ENCODE measurements around the gene LRP1B. TPM values are rescaled to one million over a fixed set of nuclear protein-coding genes. Genes with fewer than 3 reads are reported as not detected.

The LRP1B gene
- polyA plus RNA-seq, 12 donors, result 2.1 to 3.6 (median 3.0) TPM; not detected in 2

- no peak for DNase-seq
Observed at GRCh38 chr2:141151611-141152286, 979.1 kb downstream of the LRP1B start.

DNA sequence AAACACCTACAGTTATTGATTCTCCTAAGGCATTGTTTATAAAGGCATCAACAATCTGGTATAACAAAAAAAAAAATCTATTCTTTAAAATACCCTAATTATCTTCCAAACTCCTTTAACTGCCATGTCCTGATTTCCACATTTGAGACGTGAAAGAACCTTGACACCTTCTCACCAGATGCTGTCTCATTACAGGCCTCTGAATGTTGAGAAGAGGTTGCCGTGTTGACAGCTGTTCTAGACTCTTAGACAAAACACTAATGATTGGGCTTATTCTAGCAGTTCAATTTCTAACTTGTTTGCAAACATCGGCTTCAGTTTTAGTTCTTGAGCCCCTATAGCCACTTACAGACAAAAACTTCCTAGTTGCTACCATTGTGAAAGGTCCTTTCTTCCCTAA is 988.8 kb downstream of the LRP1B start:
- DNase-seq, result no peak

GRCh38 chr2:141137122-141137693 is 993.6 kb downstream of the LRP1B start:
- DNase-seq, result no peak

DNA sequence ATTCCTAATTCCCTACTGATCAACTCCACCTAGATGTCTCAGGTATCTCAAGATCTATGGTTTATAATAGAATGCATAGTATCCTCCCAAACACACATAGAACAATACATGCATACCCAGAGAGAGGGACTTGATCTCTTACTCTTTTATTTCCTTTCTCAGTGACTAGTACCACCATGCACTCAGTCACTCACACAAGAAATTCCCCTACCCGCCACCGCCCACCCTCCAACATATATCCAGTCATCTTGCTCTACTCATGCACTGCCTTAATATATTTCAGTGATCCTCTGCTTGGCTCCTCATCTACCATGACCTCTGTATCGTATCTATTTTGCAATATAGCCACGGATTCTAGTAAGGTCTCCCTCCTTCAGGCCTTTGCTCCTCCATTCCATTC is 996.9 kb downstream of the LRP1B start:
- no peak for DNase-seq

DNA sequence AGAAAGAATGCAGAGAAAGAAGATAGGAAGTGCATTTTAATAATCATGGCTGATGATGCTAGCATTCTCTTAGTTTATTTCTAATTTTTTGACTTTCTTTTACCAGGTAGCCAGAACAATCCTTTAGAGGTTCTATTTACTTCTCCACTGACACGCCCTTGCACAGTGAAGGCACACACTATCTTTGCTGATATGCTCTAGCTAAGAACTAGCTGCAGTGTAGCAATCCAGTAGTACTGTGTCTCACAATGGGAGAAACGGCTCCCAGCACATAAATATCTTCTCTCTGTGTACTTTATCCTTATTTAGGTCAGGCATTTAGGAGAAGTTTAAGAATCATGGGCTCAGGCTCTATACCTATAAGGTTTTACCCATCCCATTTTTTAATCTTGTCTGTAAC is 1005.4 kb downstream of the LRP1B start:
- no peak for DNase-seq

- DNase-seq, result no peak
Observed at GRCh38 chr2:141118836-141119235, 1012.0 kb downstream of the LRP1B start.

DNA sequence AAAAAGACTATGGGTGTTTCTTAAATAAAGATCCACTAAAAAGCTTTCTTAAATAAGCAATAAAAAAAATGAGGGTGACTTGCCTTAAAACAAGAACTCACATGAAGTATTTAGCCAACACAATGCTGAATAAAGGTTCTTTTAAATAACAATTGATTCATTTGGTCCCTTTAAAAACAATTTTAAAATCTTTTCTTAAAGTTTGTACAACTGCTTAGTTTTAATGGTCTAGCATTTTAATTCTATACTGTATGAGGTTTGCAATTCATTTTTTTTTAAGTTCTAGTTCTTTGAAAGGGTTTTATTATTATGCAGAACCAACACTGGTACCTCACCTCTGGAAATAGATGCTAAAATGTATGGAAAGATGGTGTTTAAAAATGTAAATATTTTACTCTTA is 1017.5 kb downstream of the LRP1B start:
- no peak for DNase-seq

DNA sequence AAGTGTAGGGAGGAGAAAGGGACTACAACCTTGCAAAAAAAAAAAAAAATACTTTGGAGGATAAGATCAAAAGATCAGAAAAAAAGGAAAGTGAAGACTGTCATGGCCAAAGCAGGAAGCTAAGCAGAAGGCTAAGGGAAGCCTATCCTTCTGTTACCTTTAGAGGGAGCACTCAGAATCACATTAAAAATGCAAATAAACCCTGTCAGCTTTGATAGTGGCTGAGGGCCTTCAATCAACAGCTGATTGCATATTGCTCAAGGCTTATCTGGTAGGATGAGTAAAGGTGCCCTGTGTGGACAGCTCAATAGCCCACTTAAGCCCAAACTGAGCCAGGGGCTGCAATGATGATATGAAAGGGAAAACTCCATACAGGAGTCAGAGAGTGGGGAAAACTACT is 1021.2 kb downstream of the LRP1B start:
- DNase-seq, result no peak

DNA sequence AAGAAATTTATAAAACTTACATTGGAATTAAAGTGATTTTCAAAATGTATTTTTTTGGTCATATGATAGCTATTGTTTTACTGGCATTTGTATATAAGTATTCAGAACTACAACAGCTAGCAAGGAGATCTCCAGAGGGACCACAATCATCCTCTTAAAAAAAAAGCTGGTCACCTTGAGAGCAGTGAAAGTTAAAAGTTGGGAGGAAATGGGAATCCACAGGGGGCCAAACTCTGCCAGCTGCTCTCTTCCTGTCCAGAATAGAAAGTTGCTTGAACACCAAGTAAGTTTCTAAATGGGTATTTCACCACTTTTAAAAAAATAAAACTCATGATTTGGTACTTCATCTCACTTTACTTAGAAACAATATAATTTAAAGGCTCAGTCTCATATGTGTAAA is 1025.1 kb downstream of the LRP1B start:
- DNase-seq, result no peak

DNA sequence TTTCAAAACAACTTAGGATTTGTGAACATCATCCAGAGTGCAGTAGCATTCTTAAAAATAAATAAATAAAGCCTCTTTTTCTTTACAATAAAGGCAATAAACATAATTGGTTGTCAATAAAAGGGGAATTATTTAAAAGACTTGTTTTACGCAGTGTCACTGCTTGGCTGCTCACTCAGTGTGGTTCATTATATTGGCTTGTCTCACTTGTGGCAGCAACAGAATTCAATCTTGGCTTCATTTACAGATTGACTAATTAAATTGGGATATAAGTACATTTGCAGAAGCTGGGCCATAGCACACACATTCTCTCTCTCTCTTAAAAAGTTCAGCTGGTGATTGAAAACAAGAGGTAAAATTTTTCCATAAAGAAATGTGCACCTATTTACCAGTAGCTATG is 1027.6 kb downstream of the LRP1B start:
- DNase-seq, result no peak

- DNase-seq, result no peak
Observed at GRCh38 chr2:141079231-141079630, 1051.6 kb downstream of the LRP1B start.

- DNase-seq, result no peak
Observed at GRCh38 chr2:141075753-141076152, 1055.1 kb downstream of the LRP1B start.

DNA sequence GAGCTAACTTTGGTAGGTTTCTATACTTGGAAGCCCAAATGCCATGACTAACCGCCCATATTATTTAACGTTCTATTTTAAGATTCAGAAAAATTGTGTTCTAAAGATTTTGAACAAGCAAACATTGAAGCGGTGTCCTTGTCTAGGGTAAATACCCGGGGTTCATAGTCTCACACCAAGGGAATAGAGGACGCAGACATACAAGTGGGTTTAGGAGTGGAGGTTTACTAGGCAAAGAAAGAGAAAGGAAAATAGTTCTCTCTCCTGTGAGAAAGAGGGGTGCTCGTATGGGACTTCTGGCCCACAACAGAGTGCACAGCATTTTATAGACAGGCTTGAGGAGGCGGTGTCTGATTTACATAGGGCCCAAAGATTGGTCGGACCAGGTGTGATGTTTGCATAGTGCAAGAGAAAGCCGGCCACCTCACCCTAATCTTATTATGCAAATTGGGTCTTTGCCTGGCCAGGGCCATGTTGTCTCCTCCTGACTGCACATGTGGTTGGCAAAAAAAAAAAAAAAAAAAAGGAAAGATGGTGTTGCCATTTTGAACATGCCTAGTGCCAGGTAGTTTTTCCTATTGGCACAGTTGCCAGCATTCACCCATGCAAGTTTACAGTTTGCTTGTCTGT is 1062.6 kb downstream of the LRP1B start:
- no peak for DNase-seq

DNA sequence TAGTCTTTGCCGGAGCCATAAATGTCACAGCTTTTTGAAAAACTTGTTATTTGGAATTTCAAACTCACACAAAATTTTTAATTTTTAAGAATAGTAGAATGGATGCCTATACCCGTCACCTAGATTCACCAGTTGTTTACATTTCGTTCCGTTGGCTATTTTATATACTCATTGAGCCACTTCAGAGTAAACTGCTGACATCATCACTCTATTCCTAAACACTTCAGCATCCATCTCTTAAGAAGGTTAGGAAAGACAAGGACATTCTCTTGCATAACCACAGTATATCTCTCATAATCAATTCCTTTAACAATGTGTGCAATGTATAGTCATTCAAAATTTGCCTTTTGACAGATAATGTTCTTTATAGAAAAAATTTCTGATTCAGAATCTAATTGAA is 1065.8 kb downstream of the LRP1B start:
- DNase-seq, result no peak

GRCh38 chr2:141063406-141063805 is 1067.4 kb downstream of the LRP1B start:
- no peak for DNase-seq

GRCh38 chr2:141062443-141062842 is 1068.4 kb downstream of the LRP1B start:
- DNase-seq, result no peak

- no peak for DNase-seq
Observed at GRCh38 chr2:141062031-141062430, 1068.8 kb downstream of the LRP1B start.

GRCh38 chr2:141058556-141058955 is 1072.3 kb downstream of the LRP1B start:
- no peak for DNase-seq

DNA sequence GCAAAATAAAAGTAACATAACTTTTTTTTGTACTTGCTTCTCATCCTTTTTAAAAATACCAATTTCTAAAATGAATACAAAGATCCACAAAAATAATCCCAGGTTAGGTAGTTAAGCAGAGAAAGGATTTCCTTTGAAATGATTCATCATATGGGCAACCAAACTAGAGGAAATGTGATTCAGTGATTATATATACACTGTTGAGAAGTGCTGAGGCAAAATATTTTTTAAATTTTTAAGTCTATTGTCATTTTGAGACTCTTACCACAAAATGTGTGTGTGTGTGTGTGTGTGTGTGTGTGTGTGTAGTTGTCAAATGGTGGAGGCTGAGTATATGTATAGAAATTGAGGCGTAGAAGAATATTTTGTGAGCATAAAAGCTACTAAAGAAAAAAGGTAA is 1075.3 kb downstream of the LRP1B start:
- DNase-seq, result no peak

- no peak for DNase-seq
Observed at GRCh38 chr2:141048951-141049350, 1081.9 kb downstream of the LRP1B start.

GRCh38 chr2:141041281-141041680 is 1089.5 kb downstream of the LRP1B start:
- no peak for DNase-seq

GRCh38 chr2:141038341-141038740 is 1092.5 kb downstream of the LRP1B start:
- DNase-seq, result no peak

DNA sequence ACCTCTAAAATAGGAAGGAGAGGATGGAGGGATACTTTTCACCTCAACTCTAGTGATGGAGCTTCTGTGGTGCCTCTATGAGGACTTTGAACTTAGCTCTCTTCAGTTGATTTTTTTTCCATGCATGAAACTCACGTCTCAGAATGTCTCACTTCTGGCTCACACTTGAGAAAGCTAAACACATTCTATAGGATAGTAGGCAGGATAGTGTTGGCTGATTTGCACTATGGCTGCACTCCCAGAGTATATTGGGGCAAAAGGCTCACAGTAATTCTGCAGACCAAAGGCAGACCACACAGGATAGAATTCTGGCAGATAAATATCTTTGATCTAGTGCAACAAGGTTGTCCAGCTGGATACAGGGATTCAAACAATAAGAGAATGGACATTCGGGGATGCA is 1093.5 kb downstream of the LRP1B start:
- no peak for DNase-seq
